Smooth muscle cell of trachea (primary cell): ENCODE data around the gene KLHL25. TPM values are rescaled to one million over a fixed set of nuclear protein-coding genes. Genes with fewer than 3 reads are reported as not detected.

ENCODE experiments used
- total RNA-seq: library from RNA; depleted of rRNA; stranded (reverse); fragments of >200 nt; gene quantifications from 2 replicates; pipeline ENCODE4 v1.2.1, GENCODE V29; 2014

The KLHL25 gene
- 3.1 and 5.6 TPM in 2 replicates for total RNA-seq

GRCh38 chr15:85794598-85795336 lies at the start of gene KLHL25:
Gene KLHL25 (minus strand): TSS chr15:85794925. CDS start chr15:85769810, 25,115 bp downstream.

